Measurements from ENCODE around the gene CIRBP. TPM values are rescaled to one million over a fixed set of nuclear protein-coding genes. Genes with fewer than 3 reads are reported as not detected.

Gene CIRBP
- total RNA-seq, 1 donor from 2014 or later, result 174 TPM

DNA sequence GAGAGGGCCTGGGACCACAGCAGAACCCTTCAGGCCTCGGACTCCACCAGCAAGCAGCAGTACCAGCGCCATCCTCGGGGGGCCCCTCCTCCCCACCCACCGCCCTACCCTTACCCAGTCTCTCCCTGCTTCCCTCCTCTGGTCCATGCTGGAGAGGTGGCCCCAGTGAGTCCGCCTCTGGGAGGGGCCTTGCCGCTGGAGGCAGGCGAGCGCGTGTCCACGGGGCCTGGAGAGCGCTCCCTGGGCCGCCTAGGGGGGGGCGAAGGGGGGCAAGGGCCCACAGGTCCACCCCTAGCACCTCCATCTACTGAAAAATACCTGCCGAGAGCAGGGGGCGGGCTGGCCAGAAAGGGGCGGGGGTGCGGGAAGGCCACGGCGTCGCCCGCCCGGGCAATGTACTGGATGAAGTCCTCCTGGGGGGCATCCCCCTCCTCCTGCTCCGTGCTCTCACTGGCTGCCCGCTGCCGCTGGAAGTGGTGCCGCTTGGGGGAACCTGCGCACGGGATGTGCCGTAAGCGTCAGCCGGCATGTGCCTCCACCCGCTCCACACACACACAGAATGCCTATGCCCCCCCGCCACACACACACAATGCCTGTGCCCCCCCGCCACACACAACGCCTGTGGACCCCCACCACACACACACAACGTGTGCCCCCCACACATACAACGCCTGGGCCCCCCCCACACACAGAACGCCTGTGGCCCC is 38.2 kb upstream of the CIRBP start:
- no peak for DNase-seq (ENCODE audit: low read depth)

DNA sequence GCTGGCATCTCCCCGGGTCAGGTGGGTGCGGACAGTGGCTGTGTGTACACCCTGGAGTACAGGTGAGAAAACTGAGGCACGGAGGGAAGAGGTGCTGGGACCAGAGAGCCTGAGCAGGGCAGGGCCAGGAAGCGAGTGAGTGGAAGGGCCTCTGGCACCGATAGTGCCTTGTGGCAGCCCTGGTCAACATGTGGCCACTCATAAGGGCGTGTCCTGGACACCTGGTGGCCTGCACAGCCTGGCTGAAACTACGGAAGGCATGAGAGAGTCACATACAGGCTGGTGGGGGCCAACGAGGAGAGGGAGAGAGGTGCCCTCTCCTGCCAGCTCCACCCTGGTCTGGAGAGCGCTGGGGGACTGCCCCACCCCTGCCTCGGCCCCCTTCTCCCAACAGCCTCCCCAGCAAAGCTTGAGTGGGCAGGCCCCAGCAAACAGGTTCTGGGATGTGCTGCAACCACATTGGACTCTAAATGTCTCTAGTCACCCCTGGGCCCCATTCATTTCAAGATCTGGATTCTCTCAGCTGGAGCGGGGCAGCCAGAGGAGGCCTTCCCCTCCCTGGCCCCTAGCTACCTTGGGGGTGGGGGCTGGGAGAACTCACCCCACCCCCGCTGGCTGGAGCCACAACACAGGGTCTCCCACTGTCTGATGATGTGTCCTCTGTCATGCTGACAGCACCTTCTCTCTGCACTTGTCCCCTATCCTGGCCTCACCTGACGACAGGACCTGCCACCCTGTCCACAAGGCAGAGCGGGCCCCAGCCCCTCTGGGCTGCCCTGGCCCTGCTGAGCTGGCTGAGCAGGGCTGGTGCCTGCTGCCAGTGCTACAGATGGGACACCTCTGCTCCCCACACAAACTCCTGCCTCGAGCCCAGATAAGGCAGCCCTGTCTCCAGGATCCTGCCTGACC is 37.1 kb upstream of the CIRBP start:
- DNase-seq (ENCODE audit: low read depth), result no peak

GRCh38 chr19:1232652-1233072 is 36.5 kb upstream of the CIRBP start:
- DNase-seq (ENCODE audit: low read depth), result peak; percentile 37

GRCh38 chr19:1233115-1233667 is 35.9 kb upstream of the CIRBP start:
- no peak for DNase-seq (ENCODE audit: low read depth)

DNA sequence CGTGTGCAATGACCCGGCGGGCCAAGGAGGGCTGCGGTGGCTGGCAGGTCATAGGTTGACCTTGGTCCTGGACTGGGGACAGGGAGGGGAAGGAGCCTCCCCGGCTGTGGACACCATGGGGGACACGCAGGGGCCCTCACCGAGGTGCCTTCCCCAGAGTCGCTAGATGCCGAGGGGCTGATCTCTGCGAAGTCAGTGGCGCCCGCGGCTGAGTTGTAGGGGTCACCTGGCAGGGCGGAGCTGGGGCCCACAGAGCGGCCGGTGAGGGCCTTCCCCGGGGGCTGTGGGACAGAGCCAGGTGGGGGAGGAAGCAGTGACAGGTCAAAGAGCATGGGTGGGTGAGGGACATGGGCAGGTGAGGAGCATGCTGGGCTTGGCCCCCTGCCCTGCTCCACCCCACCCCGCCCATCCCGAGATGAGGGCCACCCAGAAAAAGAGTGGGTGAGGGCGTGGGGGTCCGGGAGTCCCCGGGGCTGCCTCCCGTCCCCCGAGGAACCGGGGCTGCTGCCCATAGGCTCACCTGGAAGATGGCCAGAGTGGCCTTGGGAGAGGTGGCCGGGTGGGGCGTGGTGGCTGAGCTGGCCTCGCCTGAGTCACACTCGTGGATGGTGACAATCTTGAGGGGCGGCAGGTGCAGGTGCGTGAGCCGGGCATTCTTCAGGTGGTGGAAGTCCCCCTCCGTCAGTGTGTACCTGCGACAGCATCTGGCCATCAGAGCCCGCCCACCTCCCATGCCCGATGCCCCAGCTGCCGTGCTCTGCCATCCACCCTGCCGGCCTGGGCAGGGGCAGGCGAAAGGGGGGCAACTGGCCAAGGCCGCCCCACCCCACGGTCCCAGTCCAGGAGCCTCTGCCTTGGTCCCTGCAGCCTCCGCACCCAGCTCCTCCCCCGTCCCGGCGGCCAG is 34.8 kb upstream of the CIRBP start:
- DNase-seq (ENCODE audit: low read depth), result no peak

DNA sequence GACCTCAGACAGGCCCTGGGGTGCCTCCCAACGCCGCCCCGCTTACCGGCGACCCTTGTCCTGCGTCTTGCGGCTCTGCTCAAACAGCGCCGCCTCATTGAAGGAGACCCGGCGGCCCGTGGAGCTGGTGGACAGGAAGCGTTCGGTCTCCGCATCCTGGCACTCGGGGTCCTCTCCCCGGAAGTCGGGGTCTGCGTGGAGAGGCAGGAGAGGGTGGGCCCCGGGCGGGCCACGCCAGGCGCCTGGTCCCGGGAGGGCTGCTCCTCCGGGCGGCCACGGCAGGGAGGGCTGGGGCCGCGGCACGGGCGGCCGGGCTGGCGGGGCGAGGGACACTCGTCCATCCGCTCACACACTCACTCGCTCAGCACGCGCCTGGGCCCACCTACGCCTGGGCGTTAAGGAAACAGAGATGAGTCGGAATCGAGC is 34.2 kb upstream of the CIRBP start:
- no peak for DNase-seq (ENCODE audit: low read depth)

DNA sequence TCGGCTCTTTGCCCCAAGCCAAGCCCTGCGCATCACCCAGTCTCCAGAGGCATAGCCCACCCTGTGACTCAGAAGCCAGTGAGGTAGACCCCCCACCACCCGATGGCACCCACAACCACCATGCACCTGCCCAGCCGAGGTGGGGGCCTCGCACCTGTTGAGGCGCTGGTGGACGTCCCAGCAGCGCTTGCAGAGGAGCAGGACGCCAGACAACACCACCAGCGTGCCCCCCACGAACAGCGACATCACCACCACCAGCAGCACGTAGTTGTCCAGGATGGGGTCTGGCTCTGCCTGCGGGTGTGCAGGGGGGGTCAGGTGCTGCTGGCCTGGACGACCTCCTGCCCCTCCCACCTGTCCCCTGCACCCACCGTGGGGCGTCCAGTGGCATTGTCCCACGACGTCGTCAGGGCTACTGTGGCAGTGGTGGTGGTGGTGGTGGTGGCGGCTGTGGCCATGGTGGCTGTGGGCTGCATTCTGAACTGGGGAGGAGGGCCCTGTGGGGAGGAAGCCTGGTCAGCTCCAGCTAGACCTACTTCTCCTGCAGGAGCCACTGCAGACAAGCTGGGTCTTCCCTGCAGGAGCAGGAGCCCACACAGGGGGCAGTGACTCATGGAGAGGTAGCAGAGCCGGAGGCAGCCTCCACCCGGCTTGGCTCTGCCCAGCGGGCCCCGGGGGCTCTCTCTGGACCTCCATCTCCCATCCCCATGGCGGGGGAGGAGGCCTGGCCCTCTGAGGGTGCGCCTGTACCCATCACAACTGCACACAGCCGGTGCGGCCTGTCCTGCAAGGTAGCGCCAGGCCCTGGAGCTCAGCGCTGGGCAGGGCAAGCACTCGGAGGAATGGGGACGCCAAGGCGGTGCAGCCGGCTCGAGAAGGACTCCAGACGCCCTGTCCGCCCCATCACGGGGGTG is 33.2 kb upstream of the CIRBP start:
- DNase-seq (ENCODE audit: low read depth), result no peak

- no peak for DNase-seq (ENCODE audit: low read depth)
Measured at GRCh38 chr19:1236576-1236975, 32.6 kb upstream of the CIRBP start.

DNA sequence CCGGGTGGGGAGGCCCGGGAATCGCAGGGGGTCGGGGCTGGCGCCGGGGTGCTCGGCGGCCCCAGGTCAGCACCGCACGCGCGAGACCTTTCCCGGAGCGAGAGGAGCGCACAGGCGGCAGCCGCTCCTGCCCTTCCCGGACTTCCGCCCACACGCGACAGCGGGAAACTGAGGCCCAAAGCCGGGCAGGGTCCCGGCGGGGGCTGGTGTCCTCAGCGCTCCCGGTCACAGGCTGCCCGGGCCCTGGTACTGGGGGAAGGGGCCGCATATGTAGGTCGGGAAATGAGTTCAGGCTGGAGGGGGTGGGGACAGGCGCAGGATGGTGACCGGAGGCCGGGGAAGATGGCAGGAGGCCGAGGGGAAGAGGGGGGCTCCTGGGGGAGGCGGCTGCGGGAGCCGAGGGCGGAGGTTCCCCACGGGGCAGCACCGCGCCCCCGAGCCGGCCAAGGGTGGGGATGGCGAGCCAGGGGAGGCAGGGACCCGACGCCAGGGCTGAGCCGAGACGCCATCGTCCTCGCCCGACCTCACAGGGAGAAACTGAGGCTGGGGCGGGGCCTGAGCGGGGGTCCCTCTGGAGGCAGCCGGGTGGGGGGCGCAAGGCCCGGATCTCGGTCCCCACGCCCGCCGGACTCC is 32.0 kb upstream of the CIRBP start:
- DNase-seq (ENCODE audit: low read depth), result no peak

DNA sequence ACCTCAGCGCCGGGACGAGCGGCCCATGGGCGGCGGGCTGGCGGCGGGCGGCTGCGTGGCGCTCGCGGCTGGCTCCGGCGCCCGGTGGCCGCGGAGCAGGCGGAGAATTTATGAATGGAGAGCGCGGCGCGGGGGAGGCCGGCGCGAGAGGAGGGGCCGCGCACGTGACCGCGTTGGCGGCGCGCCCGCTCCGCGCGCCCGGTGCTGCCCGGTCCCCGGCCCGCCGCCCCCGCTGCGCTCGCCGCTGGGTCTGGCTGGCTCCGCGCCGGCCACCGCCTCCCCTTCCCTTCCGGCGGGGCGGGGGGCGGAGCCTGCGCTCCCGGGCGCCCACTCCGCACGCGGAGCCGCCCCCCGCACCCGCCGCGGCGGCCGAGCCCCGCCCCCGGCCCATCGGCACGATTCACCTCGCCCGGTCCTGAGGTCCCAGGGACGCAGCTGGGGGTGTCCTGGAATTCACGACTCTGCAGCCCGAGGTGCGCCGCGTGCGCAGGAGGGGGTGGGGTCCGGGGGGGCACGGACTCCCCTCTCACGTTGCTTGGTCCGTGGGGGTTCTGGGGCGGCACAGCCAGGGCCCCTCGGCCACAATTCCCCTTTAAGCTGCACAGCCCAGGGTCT is 31.3 kb upstream of the CIRBP start, which contains the start of gene CBARP:
Gene CBARP, minus strand, starts transcription at position 252 of the 615 bp plus-strand sequence. CDS start 1,905 bp downstream, outside the sequence.
- no peak for DNase-seq (ENCODE audit: low read depth)

GRCh38 chr19:1238369-1239303 is 30.5 kb upstream of the CIRBP start:
- no peak for DNase-seq (ENCODE audit: low read depth)

GRCh38 chr19:1239420-1239795 is 29.7 kb upstream of the CIRBP start:
- no peak for DNase-seq (ENCODE audit: low read depth)

GRCh38 chr19:1239796-1240737 is 29.1 kb upstream of the CIRBP start:
- DNase-seq (ENCODE audit: low read depth), result peak; percentile 38

- no peak for DNase-seq (ENCODE audit: low read depth)
Measured at GRCh38 chr19:1240925-1241324, 28.2 kb upstream of the CIRBP start.

GRCh38 chr19:1241417-1242095 is 27.6 kb upstream of the CIRBP start, which contains the start of gene ATP5F1D:
Gene ATP5F1D, plus strand, starts transcription at chr19:1241751. Its CDS starts 100 bp downstream, at chr19:1241851.
- peak; percentile 82 for DNase-seq (ENCODE audit: low read depth)
